Neutrophil (primary cell): ENCODE results near the gene PRELP.

Experiments
- H3K27ac ChIP-seq: fragments of 200-600 bp; sonication (generic); 2 replicates; pipeline ENCODE4 v1.5.1; 2016; ENCODE audit warnings: mild to moderate bottlenecking, moderate library complexity
- H3K27me3 ChIP-seq: fragments of 200-600 bp; sonication (generic); 2 replicates; pipeline ENCODE4 v1.6.0; 2016; ENCODE audit warnings: mild to moderate bottlenecking
- H3K36me3 ChIP-seq: fragments of 200-600 bp; sonication (generic); 2 replicates; pipeline ENCODE4 v1.5.1; 2017
- H3K4me1 ChIP-seq, 2 experiments: fragments of 200-600 bp in 1 of 2; sonication (generic) in 1 of 2; 1 replicate in 1 of 2; 2 replicates in 1 of 2; pipeline versions ENCODE4 v1.5.1 to v1.6.1; 2013 to 2016; ENCODE audit warnings: low read depth in 1 of 2, low read length in 1 of 2, mild to moderate bottlenecking in 1 of 2, moderate library complexity in 1 of 2; ENCODE audit not compliant: control insufficient read depth in 1 of 2, insufficient read depth in 1 of 2
- H3K4me3 ChIP-seq, 2 experiments: fragments of 200-600 bp in 1 of 2; sonication (generic) in 1 of 2; 1 replicate in 1 of 2; 2 replicates in 1 of 2; pipeline ENCODE4 v1.5.1; 2013 to 2016; ENCODE audit warnings: low read depth in 1 of 2, low read length in 1 of 2, mild to moderate bottlenecking in 1 of 2, moderate library complexity in 1 of 2
- H3K9me3 ChIP-seq: fragments of 200-600 bp; sonication (generic); 2 replicates; pipeline ENCODE4 v1.5.1; 2016
- TF ChIP-seq, protein P1 (sequence below): fragments of 200-600 bp; sonication (generic); IDR thresholded peaks from 2 replicates; pipeline ENCODE4 v1.5.1; 2016; ENCODE audit warnings: antibody characterized with exemption

PRELP gene

DNA sequence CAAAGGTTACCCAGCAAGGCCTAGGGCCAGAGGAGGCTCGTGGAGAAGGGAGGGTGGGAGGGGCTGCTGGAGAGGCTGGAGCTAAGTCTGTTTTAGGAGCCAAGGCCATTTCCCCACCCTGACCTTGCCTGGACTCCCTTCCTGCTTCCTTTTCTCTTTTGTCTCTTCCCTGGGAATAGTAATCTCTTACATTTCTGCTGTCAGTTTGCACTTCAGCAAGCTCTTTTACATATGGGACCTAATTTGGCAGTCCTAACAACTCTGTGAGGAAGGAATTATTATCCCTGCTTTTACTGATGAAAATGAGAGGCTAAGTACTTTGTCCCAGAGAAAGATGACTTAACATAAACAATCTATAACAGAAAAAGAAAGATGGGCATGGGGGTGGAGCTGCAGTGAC lies 32.2 kb downstream of the PRELP start:
- no peaks in the 10 kb centered on the region for H3K9me3 ChIP-seq
- TF ChIP-seq, protein P1, sequence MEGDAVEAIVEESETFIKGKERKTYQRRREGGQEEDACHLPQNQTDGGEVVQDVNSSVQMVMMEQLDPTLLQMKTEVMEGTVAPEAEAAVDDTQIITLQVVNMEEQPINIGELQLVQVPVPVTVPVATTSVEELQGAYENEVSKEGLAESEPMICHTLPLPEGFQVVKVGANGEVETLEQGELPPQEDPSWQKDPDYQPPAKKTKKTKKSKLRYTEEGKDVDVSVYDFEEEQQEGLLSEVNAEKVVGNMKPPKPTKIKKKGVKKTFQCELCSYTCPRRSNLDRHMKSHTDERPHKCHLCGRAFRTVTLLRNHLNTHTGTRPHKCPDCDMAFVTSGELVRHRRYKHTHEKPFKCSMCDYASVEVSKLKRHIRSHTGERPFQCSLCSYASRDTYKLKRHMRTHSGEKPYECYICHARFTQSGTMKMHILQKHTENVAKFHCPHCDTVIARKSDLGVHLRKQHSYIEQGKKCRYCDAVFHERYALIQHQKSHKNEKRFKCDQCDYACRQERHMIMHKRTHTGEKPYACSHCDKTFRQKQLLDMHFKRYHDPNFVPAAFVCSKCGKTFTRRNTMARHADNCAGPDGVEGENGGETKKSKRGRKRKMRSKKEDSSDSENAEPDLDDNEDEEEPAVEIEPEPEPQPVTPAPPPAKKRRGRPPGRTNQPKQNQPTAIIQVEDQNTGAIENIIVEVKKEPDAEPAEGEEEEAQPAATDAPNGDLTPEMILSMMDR = no peak
- no peaks in the 10 kb centered on the region for H3K27me3 ChIP-seq
- no peak overlapping the region for H3K4me3 ChIP-seq
- H3K4me1 ChIP-seq = peaks cover 8 to 16% of the 10 kb centered on the region in 2 experiments
- no peaks in the 10 kb centered on the region for H3K36me3 ChIP-seq
- H3K27ac ChIP-seq = no peak overlapping the region

DNA sequence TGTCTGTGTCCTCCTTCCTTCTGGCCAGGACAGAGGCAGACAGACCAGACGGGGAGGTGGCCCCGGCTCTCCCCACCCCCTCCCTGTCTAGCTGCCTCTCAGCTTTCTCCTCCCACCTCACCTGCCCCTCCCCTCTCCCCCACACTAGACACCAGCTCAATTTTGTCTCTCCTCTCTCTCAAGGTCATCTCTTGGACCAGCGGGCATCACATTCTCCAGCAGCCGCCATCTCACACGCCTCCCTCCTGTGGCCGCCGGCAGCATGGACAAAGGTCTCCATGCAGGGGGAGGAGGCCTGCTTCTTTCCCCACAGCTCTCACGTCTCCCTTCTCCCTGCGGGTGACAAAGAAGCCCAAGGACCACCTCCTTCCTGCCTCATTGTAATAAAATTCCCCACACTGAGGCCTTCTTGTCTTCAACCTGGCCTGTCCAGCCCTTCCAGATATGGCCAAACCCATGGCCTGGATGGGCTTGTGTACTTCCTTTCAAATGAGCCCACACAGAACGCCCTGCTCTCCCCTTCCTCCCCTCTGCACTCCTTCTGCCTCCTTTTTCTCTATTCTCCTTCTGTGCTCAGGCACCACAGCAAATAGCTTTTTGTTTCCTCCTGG lies 33.0 kb downstream of the PRELP start:
- TF ChIP-seq, protein P1 = no peak
- no peaks in the 10 kb centered on the region for H3K36me3 ChIP-seq
- peaks cover 17 to 24% of the 10 kb centered on the region in 2 experiments for H3K4me1 ChIP-seq
- no peak overlapping the region for H3K27ac ChIP-seq
- no peak overlapping the region for H3K4me3 ChIP-seq
- H3K27me3 ChIP-seq = no peaks in the 10 kb centered on the region
- no peaks in the 10 kb centered on the region for H3K9me3 ChIP-seq

DNA sequence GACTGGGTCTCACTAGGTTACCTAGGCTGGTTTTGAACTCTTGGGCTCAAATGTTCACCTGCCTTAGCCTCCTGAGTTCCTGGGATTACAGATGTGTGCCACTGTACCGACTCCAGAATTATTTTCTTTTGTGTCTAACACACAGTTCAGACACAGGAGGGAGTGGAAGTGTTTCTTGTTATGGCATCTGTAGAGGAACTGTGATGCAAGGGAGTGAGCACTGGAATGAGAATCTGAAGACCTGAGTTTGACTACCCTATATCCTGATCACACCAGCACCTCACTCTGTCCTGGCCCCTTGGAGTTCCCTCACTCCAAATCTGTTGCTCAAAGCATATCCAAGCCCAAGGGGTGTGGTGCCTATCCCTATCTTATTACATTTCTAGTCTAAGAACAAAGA lies 33.5 kb downstream of the PRELP start:
- Histone ChIP-seq H3K27ac (no peak overlapping the region), H3K36me3 (no peaks in the 10 kb centered on the region), H3K4me1 (peaks cover 22 to 30% of the 10 kb centered on the region in 2 experiments), H3K4me3 (no peak overlapping the region), H3K27me3 (no peaks in the 10 kb centered on the region), H3K9me3 (no peaks in the 10 kb centered on the region)
- TF ChIP-seq, protein P1 = no peak

DNA sequence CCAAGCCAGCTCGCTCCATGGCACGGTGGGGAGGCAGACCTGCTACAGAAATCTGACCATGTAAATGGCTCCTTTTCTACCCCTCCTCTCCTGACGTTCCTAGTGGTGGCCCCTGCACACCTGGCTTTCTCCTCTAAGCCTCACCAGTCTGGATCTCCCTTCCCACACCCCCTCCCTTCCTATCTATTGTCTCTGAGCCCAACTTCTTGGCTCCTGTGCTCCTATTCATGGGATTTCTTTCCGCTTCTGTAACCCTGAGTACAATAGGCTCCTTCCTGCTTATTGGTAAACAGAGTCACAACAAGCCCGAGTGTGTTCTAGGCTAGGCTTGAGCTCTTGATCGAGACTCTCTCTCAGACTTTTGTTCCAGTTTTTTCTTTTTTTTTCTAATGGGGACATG lies 35.9 kb downstream of the PRELP start:
- H3K27me3 ChIP-seq = no peaks in the 10 kb centered on the region
- no peak overlapping the region for H3K4me3 ChIP-seq
- peaks cover 42 to 49% of the 10 kb centered on the region in 2 experiments for H3K4me1 ChIP-seq
- H3K27ac ChIP-seq = no peak overlapping the region
- TF ChIP-seq, protein P1 = no peak
- H3K9me3 ChIP-seq = no peaks in the 10 kb centered on the region
- H3K36me3 ChIP-seq = no peaks in the 10 kb centered on the region

DNA sequence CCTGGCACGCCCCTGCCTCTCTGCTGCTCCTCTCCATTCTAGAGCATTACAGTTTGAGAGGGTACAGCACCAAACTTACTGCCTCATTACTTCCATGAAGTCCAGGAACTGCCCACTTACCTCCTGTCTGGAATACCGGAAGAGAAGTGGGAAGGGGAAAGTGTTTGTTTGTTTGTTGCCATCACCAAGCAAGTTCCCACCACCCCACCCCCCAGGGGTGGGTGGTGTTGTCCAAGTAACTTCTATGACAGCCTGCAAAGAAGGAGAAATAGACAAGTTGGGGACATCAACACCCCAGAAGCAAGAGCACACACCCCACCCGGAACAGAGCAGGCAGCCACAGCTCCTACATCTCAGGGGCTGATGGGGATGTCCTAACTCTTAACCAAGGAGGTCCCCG lies 36.3 kb downstream of the PRELP start:
- Histone ChIP-seq H3K27ac (no peak overlapping the region), H3K27me3 (no peaks in the 10 kb centered on the region), H3K9me3 (no peaks in the 10 kb centered on the region), H3K36me3 (no peaks in the 10 kb centered on the region), H3K4me1 (peaks cover 46 to 53% of the 10 kb centered on the region in 2 experiments), H3K4me3 (no peak overlapping the region)
- TF ChIP-seq, protein P1 = no peak

DNA sequence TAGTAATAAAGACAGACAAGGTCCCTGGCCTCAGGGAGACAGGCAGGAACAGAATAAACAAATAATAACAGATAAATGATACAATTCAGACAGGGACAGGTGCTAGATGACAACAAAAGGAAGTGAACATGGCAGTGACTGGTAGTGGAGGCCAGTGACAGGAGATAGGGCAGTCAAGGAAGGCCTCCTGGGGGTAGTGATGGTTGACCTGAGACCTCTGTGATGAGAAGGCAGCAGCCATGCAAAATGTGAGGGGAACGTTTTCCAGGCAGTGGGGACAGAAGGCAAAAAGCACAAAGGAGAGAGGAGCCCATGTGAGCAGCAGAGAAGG lies 36.9 kb downstream of the PRELP start:
- H3K36me3 ChIP-seq = no peaks in the 10 kb centered on the region
- H3K9me3 ChIP-seq = no peaks in the 10 kb centered on the region
- H3K4me1 ChIP-seq = peaks cover 45 to 53% of the 10 kb centered on the region in 2 experiments
- H3K4me3 ChIP-seq = no peak overlapping the region
- no peaks in the 10 kb centered on the region for H3K27me3 ChIP-seq
- peak overlapping the region; percentile 21 for H3K27ac ChIP-seq
- TF ChIP-seq, protein P1 = no peak
